HEK293 (cell line): ENCODE data around the gene WDR7.

Experiments
- CTCF ChIA-PET: fragments of 350-600 bp; formaldehyde crosslinking; extraction: SDS; loops from one replicate; lab custom pipeline; 2021; ENCODE audit warnings: antibody characterized with exemption; lab: Yijun Ruan, JAX
- POLR2A ChIA-PET: fragments of 300-600 bp; formaldehyde crosslinking; extraction: SDS; loops from one replicate; lab custom pipeline; 2020; ENCODE audit warnings: antibody characterized with exemption, inconsistent platforms; lab: Yijun Ruan, JAX
- H3K27ac ChIP-seq: fragments of 200-500 bp; sonication (Bioruptor generic); 2 replicates; pipeline ENCODE4 v1.5.1; 2014; ENCODE audit warnings: low read depth, low read length, control low read depth, inconsistent platforms; ENCODE audit errors: extremely low read depth
- H3K36me3 ChIP-seq, 2 experiments: fragments of 200-500 bp in 1 of 2; sonication (Bioruptor generic) in 1 of 2; 1 replicate in 1 of 2; 2 replicates in 1 of 2; pipeline ENCODE4 v1.5.1; 2014 to 2017; ENCODE audit warnings: inconsistent platforms in 2 of 2, low read length in 2 of 2; ENCODE audit not compliant: control insufficient read depth in 2 of 2, insufficient read depth in 1 of 2
- H3K4me1 ChIP-seq: fragments of 200-500 bp; sonication (Bioruptor generic); 2 replicates; pipeline ENCODE4 v1.5.1; 2014; ENCODE audit warnings: mild to moderate bottlenecking, low read length, inconsistent platforms; ENCODE audit not compliant: control insufficient read depth, insufficient read depth
- H3K4me3 ChIP-seq: 2 replicates; pipeline ENCODE4 v1.5.1; 2011; ENCODE audit warnings: low read depth, mild to moderate bottlenecking, control low read depth, low read length, moderate library complexity
- H3K9me3 ChIP-seq: fragments of 200-500 bp; sonication (Bioruptor generic); 2 replicates; pipeline ENCODE4 v1.5.1; 2014; ENCODE audit warnings: low read depth, low read length, inconsistent platforms; ENCODE audit not compliant: control insufficient read depth, insufficient read depth
- KLF7 ChIP-seq: fragments of 450-650 bp; formaldehyde crosslinking; IDR thresholded peaks from 2 replicates; pipeline ENCODE4 v1.5.1; 2016; ENCODE audit warnings: missing biosample characterization, missing genetic modification characterization, borderline replicate concordance
- REPIN1 ChIP-seq: fragments of 450-650 bp; formaldehyde crosslinking; IDR thresholded peaks from 2 replicates; pipeline ENCODE4 v1.5.1; 2017; ENCODE audit warnings: missing biosample characterization, missing genetic modification characterization, low read depth
- YY1 ChIP-seq: fragments of 450-650 bp; formaldehyde crosslinking; IDR thresholded peaks from 2 replicates; pipeline ENCODE4 v1.5.1; 2018; ENCODE audit warnings: missing biosample characterization, missing genetic modification characterization
- ZFHX2 ChIP-seq: fragments of 450-650 bp; formaldehyde crosslinking; conservative IDR thresholded peaks from 2 replicates; pipeline ENCODE4 v1.5.1; 2016; ENCODE audit warnings: missing biosample characterization, missing genetic modification characterization
- ZNF140 ChIP-seq: fragments of 450-650 bp; formaldehyde crosslinking; IDR thresholded peaks from 2 replicates; pipeline ENCODE4 v1.5.1; 2016; ENCODE audit warnings: missing biosample characterization, missing genetic modification characterization
- ZNF2 ChIP-seq: fragments of 450-650 bp; formaldehyde crosslinking; IDR thresholded peaks from 2 replicates; pipeline ENCODE4 v1.5.1; 2016; ENCODE audit warnings: missing biosample characterization, missing genetic modification characterization
- ZNF23 ChIP-seq: fragments of 450-650 bp; formaldehyde crosslinking; IDR thresholded peaks from 2 replicates; pipeline ENCODE4 v1.5.1; 2016; ENCODE audit warnings: missing biosample characterization, missing genetic modification characterization, borderline replicate concordance
- ZNF302 ChIP-seq: fragments of 450-650 bp; formaldehyde crosslinking; IDR thresholded peaks from 2 replicates; pipeline ENCODE4 v1.5.1; 2016; ENCODE audit warnings: missing biosample characterization, missing genetic modification characterization, low read depth
- ZNF791 ChIP-seq: fragments of 450-650 bp; formaldehyde crosslinking; IDR thresholded peaks from 2 replicates; pipeline ENCODE4 v1.5.1; 2016; ENCODE audit warnings: missing biosample characterization, missing genetic modification characterization
- ZNF837 ChIP-seq: fragments of 450-650 bp; formaldehyde crosslinking; IDR thresholded peaks from 2 replicates; pipeline ENCODE4 v1.5.1; 2016; ENCODE audit warnings: missing biosample characterization, missing genetic modification characterization
- ZXDB ChIP-seq: fragments of 450-650 bp; formaldehyde crosslinking; IDR thresholded peaks from 2 replicates; pipeline ENCODE4 v1.5.1; 2016; ENCODE audit warnings: missing biosample characterization, missing genetic modification characterization
- TF ChIP-seq, protein P1 (sequence below): fragments of 450-650 bp; formaldehyde crosslinking; IDR thresholded peaks from 2 replicates; pipeline ENCODE4 v1.5.0; 2017; ENCODE audit warnings: missing biosample characterization, missing genetic modification characterization, borderline replicate concordance
- TF ChIP-seq, protein P2 (sequence below): fragments of 450-650 bp; formaldehyde crosslinking; IDR thresholded peaks from 2 replicates; pipeline ENCODE4 v1.5.1; 2016; ENCODE audit warnings: missing biosample characterization, missing genetic modification characterization
- TF ChIP-seq, protein P3 (sequence below): fragments of 450-650 bp; formaldehyde crosslinking; IDR thresholded peaks from 2 replicates; pipeline ENCODE4 v1.5.1; 2016; ENCODE audit warnings: missing biosample characterization, missing genetic modification characterization
- TF ChIP-seq, protein P4 (sequence below): fragments of 450-650 bp; formaldehyde crosslinking; IDR thresholded peaks from 2 replicates; pipeline ENCODE4 v1.5.1; 2016; ENCODE audit warnings: missing biosample characterization, missing genetic modification characterization
- TF ChIP-seq, protein P5 (sequence below): fragments of 450-650 bp; formaldehyde crosslinking; IDR thresholded peaks from 2 replicates; pipeline ENCODE4 v1.5.1; 2017; ENCODE audit warnings: missing biosample characterization, missing genetic modification characterization

WDR7 gene

DNA sequence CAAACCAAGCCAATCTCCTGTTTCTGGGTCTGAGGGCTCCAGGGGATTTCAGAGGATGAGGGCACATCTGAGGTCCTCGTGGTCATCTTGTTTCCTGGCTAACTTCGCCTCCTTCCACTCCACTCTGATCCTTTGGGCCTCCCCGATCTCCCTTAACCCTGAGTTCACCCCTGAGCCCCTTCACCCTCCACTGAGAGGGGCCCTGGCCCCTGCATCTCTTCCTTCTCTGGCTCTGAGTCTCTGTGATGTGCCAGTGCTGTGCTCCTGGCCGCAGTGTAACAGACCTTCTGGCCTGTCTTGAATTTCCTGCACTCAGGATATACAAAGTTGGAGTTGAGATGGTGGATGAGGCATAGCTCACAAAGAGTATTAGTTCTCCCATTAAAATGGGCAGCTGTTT is 411.0 kb downstream of the WDR7 start:
- CTCF ChIA-PET: no interaction called here
- Histone ChIP-seq H3K4me1 (no peaks in the 10 kb centered on the region), H3K4me3 (no peak overlapping the region), H3K36me3 (no peaks in the 10 kb centered on the region), H3K27ac (no peak overlapping the region), H3K9me3 (no peaks in the 10 kb centered on the region)
- TF ChIP-seq YY1 (tag by site-specific recombination) (no peak), ZFHX2 (tag by site-specific recombination) (no peak), ZXDB (tag by site-specific recombination) (no peak), REPIN1 (tag by site-specific recombination) (no peak), ZNF837 (tag by site-specific recombination) (no peak), ZNF2 (tag by site-specific recombination) (no peak), ZNF791 (no peak), ZNF140 (no peak), KLF7 (tag by site-specific recombination) (no peak)
- TF ChIP-seq, protein P1, sequence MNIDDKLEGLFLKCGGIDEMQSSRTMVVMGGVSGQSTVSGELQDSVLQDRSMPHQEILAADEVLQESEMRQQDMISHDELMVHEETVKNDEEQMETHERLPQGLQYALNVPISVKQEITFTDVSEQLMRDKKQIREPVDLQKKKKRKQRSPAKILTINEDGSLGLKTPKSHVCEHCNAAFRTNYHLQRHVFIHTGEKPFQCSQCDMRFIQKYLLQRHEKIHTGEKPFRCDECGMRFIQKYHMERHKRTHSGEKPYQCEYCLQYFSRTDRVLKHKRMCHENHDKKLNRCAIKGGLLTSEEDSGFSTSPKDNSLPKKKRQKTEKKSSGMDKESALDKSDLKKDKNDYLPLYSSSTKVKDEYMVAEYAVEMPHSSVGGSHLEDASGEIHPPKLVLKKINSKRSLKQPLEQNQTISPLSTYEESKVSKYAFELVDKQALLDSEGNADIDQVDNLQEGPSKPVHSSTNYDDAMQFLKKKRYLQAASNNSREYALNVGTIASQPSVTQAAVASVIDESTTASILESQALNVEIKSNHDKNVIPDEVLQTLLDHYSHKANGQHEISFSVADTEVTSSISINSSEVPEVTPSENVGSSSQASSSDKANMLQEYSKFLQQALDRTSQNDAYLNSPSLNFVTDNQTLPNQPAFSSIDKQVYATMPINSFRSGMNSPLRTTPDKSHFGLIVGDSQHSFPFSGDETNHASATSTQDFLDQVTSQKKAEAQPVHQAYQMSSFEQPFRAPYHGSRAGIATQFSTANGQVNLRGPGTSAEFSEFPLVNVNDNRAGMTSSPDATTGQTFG (tag by site-specific recombination): no peak
- TF ChIP-seq, protein P2, sequence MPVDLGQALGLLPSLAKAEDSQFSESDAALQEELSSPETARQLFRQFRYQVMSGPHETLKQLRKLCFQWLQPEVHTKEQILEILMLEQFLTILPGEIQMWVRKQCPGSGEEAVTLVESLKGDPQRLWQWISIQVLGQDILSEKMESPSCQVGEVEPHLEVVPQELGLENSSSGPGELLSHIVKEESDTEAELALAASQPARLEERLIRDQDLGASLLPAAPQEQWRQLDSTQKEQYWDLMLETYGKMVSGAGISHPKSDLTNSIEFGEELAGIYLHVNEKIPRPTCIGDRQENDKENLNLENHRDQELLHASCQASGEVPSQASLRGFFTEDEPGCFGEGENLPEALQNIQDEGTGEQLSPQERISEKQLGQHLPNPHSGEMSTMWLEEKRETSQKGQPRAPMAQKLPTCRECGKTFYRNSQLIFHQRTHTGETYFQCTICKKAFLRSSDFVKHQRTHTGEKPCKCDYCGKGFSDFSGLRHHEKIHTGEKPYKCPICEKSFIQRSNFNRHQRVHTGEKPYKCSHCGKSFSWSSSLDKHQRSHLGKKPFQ (tag by site-specific recombination): no peak
- TF ChIP-seq, protein P3, sequence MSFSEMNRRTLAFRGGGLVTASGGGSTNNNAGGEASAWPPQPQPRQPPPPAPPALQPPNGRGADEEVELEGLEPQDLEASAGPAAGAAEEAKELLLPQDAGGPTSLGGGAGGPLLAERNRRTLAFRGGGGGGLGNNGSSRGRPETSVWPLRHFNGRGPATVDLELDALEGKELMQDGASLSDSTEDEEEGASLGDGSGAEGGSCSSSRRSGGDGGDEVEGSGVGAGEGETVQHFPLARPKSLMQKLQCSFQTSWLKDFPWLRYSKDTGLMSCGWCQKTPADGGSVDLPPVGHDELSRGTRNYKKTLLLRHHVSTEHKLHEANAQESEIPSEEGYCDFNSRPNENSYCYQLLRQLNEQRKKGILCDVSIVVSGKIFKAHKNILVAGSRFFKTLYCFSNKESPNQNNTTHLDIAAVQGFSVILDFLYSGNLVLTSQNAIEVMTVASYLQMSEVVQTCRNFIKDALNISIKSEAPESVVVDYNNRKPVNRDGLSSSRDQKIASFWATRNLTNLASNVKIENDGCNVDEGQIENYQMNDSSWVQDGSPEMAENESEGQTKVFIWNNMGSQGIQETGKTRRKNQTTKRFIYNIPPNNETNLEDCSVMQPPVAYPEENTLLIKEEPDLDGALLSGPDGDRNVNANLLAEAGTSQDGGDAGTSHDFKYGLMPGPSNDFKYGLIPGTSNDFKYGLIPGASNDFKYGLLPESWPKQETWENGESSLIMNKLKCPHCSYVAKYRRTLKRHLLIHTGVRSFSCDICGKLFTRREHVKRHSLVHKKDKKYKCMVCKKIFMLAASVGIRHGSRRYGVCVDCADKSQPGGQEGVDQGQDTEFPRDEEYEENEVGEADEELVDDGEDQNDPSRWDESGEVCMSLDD: no peak
- TF ChIP-seq, protein P4, sequence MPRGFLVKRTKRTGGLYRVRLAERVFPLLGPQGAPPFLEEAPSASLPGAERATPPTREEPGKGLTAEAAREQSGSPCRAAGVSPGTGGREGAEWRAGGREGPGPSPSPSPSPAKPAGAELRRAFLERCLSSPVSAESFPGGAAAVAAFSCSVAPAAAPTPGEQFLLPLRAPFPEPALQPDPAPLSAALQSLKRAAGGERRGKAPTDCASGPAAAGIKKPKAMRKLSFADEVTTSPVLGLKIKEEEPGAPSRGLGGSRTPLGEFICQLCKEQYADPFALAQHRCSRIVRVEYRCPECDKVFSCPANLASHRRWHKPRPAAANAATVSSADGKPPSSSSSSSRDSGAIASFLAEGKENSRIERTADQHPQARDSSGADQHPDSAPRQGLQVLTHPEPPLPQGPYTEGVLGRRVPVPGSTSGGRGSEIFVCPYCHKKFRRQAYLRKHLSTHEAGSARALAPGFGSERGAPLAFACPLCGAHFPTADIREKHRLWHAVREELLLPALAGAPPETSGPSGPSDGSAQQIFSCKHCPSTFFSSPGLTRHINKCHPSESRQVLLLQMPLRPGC (tag by site-specific recombination): no peak
- POLR2A ChIA-PET: no interaction called here

DNA sequence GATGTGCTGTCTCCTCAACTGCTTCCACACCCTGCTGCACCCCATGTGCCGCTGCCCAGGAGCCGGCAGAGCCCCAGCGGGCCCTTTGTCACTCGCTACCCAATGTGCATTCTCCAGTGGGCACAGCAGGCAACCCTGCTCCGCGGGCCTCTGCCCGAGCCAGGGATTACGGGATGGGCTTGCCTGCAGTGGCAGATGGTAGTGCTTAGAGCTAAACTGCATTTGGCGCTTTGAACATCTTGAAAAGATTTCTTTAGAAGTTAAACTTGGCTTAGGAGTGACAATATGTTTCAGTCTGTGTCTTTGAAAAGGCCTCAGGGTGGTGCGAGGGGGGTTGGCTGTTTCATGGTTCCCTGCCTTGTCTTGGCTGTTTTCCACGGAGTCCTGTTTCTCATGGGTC is 411.7 kb downstream of the WDR7 start:
- CTCF ChIA-PET: no interaction called here
- no peak overlapping the region for H3K27ac ChIP-seq
- TF ChIP-seq, protein P5, sequence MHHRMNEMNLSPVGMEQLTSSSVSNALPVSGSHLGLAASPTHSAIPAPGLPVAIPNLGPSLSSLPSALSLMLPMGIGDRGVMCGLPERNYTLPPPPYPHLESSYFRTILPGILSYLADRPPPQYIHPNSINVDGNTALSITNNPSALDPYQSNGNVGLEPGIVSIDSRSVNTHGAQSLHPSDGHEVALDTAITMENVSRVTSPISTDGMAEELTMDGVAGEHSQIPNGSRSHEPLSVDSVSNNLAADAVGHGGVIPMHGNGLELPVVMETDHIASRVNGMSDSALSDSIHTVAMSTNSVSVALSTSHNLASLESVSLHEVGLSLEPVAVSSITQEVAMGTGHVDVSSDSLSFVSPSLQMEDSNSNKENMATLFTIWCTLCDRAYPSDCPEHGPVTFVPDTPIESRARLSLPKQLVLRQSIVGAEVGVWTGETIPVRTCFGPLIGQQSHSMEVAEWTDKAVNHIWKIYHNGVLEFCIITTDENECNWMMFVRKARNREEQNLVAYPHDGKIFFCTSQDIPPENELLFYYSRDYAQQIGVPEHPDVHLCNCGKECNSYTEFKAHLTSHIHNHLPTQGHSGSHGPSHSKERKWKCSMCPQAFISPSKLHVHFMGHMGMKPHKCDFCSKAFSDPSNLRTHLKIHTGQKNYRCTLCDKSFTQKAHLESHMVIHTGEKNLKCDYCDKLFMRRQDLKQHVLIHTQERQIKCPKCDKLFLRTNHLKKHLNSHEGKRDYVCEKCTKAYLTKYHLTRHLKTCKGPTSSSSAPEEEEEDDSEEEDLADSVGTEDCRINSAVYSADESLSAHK: peak; percentile 82
- TF ChIP-seq ZNF23 (no peak), ZNF302 (no peak)
- H3K36me3 ChIP-seq: no peaks in the 10 kb centered on the region
- no peaks in the 10 kb centered on the region for H3K9me3 ChIP-seq
- H3K4me3 ChIP-seq: no peak overlapping the region
- POLR2A ChIA-PET: no interaction called here
- no peaks in the 10 kb centered on the region for H3K4me1 ChIP-seq
